GM23338 (cell line): Measurements from ENCODE around the gene HTN3. TPM values are rescaled to one million over a fixed set of nuclear protein-coding genes. Genes with fewer than 3 reads are reported as not detected.

Source experiments
- ATAC-seq: fragments of 200-7000 bp; cut with Tn5 transposase; 3 replicates; pipeline ENCODE4 v1.9.1; 2020
- DNase-seq: peaks from one replicate; pipeline ENCODE4 v3.0.0-alpha.2; 2015; ENCODE audit warnings: low spot score
- H2AFZ ChIP-seq: fragments of 200-600 bp; sonication (generic); 2 replicates; pipeline ENCODE4 v1.8.0; 2016; ENCODE audit warnings: antibody characterized with exemption, mild to moderate bottlenecking, moderate library complexity
- H3F3A ChIP-seq: fragments of 200-600 bp; sonication (generic); replicated peaks from 2 replicates; pipeline ENCODE4 v1.8.0; 2017; ENCODE audit warnings: antibody characterized with exemption, mixed run types, low read depth
- H3K27ac ChIP-seq: fragments of 200-600 bp; sonication (generic); 2 replicates; pipeline ENCODE4 v1.6.1; 2016; ENCODE audit warnings: low read depth
- H3K27me3 ChIP-seq: fragments of 200-600 bp; sonication (generic); 2 replicates; pipeline ENCODE4 v1.8.0; 2016; ENCODE audit warnings: mild to moderate bottlenecking, mixed run types, moderate library complexity; ENCODE audit not compliant: insufficient read depth
- H3K36me3 ChIP-seq: fragments of 200-600 bp; sonication (generic); 2 replicates; pipeline ENCODE4 v1.8.0; 2016; ENCODE audit warnings: mild to moderate bottlenecking; ENCODE audit not compliant: insufficient read depth
- H3K4me1 ChIP-seq: fragments of 200-600 bp; sonication (generic); 2 replicates; pipeline ENCODE4 v1.8.0; 2016; ENCODE audit warnings: mild to moderate bottlenecking, moderate library complexity; ENCODE audit not compliant: insufficient read depth
- H3K4me2 ChIP-seq: fragments of 200-600 bp; sonication (generic); 2 replicates; pipeline ENCODE4 v1.7.1; 2017; ENCODE audit warnings: mixed run types
- H3K4me3 ChIP-seq: fragments of 200-600 bp; sonication (generic); 2 replicates; pipeline ENCODE4 v1.6.1; 2016; ENCODE audit warnings: mixed run types
- H3K79me2 ChIP-seq: fragments of 200-600 bp; sonication (generic); replicated peaks from 2 replicates; pipeline ENCODE4 v1.8.0; 2017; ENCODE audit warnings: mild to moderate bottlenecking; ENCODE audit not compliant: insufficient read depth
- H3K9me2 ChIP-seq: fragments of 200-600 bp; sonication (generic); 2 replicates; pipeline ENCODE4 v1.8.0; 2017; ENCODE audit not compliant: insufficient read depth
- H4K20me1 ChIP-seq: fragments of 200-600 bp; sonication (generic); replicated peaks from 2 replicates; pipeline ENCODE4 v1.8.0; 2017; ENCODE audit warnings: mild to moderate bottlenecking; ENCODE audit not compliant: insufficient read depth
- H3K27ac Mint-ChIP-seq: 2 replicates; pipeline ENCODE4 v1.8.0; 2020; ENCODE audit warnings: inconsistent platforms, mild to moderate bottlenecking, moderate library complexity, mixed read lengths
- H3K27me3 Mint-ChIP-seq: 3 replicates; pipeline ENCODE4 v1.8.0; 2022; ENCODE audit warnings: low read depth, mild to moderate bottlenecking, moderate library complexity, mixed read lengths, inconsistent platforms; ENCODE audit not compliant: insufficient read depth, poor library complexity
- H3K36me3 Mint-ChIP-seq: 3 replicates; pipeline ENCODE4 v1.8.0; 2021; ENCODE audit warnings: low read depth, mild to moderate bottlenecking, inconsistent platforms, moderate library complexity, mixed read lengths
- H3K4me1 Mint-ChIP-seq: 3 replicates; pipeline ENCODE4 v1.8.0; 2020; ENCODE audit warnings: mild to moderate bottlenecking, inconsistent platforms, mixed read lengths
- H3K4me3 Mint-ChIP-seq: 3 replicates; pipeline ENCODE4 v1.8.0; 2021; ENCODE audit warnings: moderate library complexity, mild to moderate bottlenecking, inconsistent platforms, mixed read lengths
- H3K9me3 Mint-ChIP-seq: 3 replicates; pipeline ENCODE4 v1.8.0; 2020; ENCODE audit warnings: moderate library complexity, mild to moderate bottlenecking, inconsistent platforms, mixed read lengths
- CREB1 ChIP-seq: fragments of 250-450 bp; sonication (Bioruptor Pico); IDR thresholded peaks from 2 replicates; pipeline ENCODE4 v1.5.0; 2020; ENCODE audit warnings: low read depth, mild to moderate bottlenecking, moderate library complexity
- ETS1 ChIP-seq: IDR thresholded peaks from 2 replicates; pipeline ENCODE4 v1.6.1; 2016; ENCODE audit warnings: antibody characterized with exemption
- EZH2 ChIP-seq: fragments of 200-600 bp; sonication (generic); IDR thresholded peaks from one replicate; pipeline ENCODE4 v1.8.0; 2017; ENCODE audit warnings: antibody characterized with exemption, mild to moderate bottlenecking, low read depth; ENCODE audit not compliant: unreplicated experiment
- EZH2phosphoT487 ChIP-seq: fragments of 200-600 bp; sonication (generic); IDR thresholded peaks from one replicate; pipeline ENCODE4 v1.8.1; 2018; ENCODE audit warnings: antibody characterized with exemption; ENCODE audit not compliant: unreplicated experiment
- JUNB ChIP-seq: IDR thresholded peaks from one replicate; pipeline ENCODE4 v1.6.1; 2016; ENCODE audit warnings: antibody characterized with exemption; ENCODE audit not compliant: unreplicated experiment
- NANOG ChIP-seq: IDR thresholded peaks from 2 replicates; pipeline ENCODE4 v1.6.1; 2016; ENCODE audit warnings: antibody characterized with exemption, borderline replicate concordance
- POLR2AphosphoS5 ChIP-seq: IDR thresholded peaks from 2 replicates; pipeline ENCODE4 v1.6.1; 2016; ENCODE audit warnings: antibody characterized with exemption, low read depth
- REST ChIP-seq: IDR thresholded peaks from one replicate; pipeline ENCODE4 v1.6.1; 2018; ENCODE audit warnings: antibody characterized with exemption; ENCODE audit not compliant: unreplicated experiment
- ZNF114 ChIP-seq: fragments of 250-450 bp; sonication (Bioruptor Pico); IDR thresholded peaks from 2 replicates; pipeline ENCODE4 v1.5.0; 2020; ENCODE audit warnings: mild to moderate bottlenecking, moderate library complexity
- ZNF331 ChIP-seq: fragments of 250-450 bp; sonication (Bioruptor Pico); IDR thresholded peaks from 2 replicates; pipeline ENCODE4 v1.5.0; 2020; ENCODE audit warnings: low read depth, mild to moderate bottlenecking, moderate library complexity
- ZNF462 ChIP-seq: fragments of 250-450 bp; sonication (Bioruptor Pico); IDR thresholded peaks from 2 replicates; pipeline ENCODE4 v1.5.0; 2020; ENCODE audit warnings: mild to moderate bottlenecking, moderate library complexity
- polyA plus RNA-seq: library from polyadenylated mRNA; unstranded; fragments of >200 nt; fragmentation: Nextera tagmentation; extraction: Ambion mirVana; gene quantifications from 2 replicates; pipeline ENCODE4 v1.2.1, GENCODE V29; 2016
- total RNA-seq: library from RNA; depleted of rRNA; stranded (reverse); fragments of >200 nt; shearing (Covaris generic); gene quantifications from 2 replicates; pipeline ENCODE4 v1.2.3, GENCODE V29; 2014

Gene HTN3
- total and polyA plus RNA-seq, 2 experiments from 2014 or later, result not detected

- Histone ChIP-seq H3K4me3 (no peak overlapping the region), H3F3A (no peaks in the 10 kb centered on the region), H3K9me2 (no peaks in the 10 kb centered on the region), H3K27me3 (no peaks in the 10 kb centered on the region), H3K27ac (no peak overlapping the region), H3K79me2 (no peaks in the 10 kb centered on the region), H3K4me2 (no peak overlapping the region), H4K20me1 (no peaks in the 10 kb centered on the region), H3K4me1 (no peaks in the 10 kb centered on the region), H3K36me3 (no peaks in the 10 kb centered on the region), H2AFZ (no peak overlapping the region)
- no peaks in the 10 kb centered on the region for H3K36me3 Mint-ChIP-seq
- ATAC-seq, result no peak
- no peaks in the 10 kb centered on the region for H3K9me3 Mint-ChIP-seq
- no peak for DNase-seq
- no peaks in the 10 kb centered on the region for H3K27me3 Mint-ChIP-seq
- H3K4me1 Mint-ChIP-seq, result peaks cover 3% of the 10 kb centered on the region; the same call in 2 of the 3 replicates
- H3K27ac Mint-ChIP-seq, result no peak overlapping the region
- TF ChIP-seq JUNB (no peak), ETS1 (no peak), EZH2phosphoT487 (no peak), ZNF114 (CRISPR knock-in tag) (no peak), CREB1 (CRISPR knock-in tag) (no peak), NANOG (no peak), REST (no peak), ZNF331 (CRISPR knock-in tag) (no peak)
- no peak overlapping the region for H3K4me3 Mint-ChIP-seq
Measured at GRCh38 chr4:70000711-70001110, 27.5 kb upstream of the HTN3 start.

- H3K9me2 ChIP-seq, result no peaks in the 10 kb centered on the region
- no peak overlapping the region for H3K4me2 ChIP-seq
- H3K79me2 ChIP-seq, result no peaks in the 10 kb centered on the region
- Mint-ChIP-seq H3K27ac (no peak overlapping the region), H3K4me1 (peaks cover 3% of the 10 kb centered on the region; the same call in 2 of the 3 replicates), H3K36me3 (no peaks in the 10 kb centered on the region), H3K27me3 (no peaks in the 10 kb centered on the region), H3K4me3 (no peak overlapping the region), H3K9me3 (no peaks in the 10 kb centered on the region)
- no peak overlapping the region for H3K27ac ChIP-seq
- H3K36me3 ChIP-seq, result no peaks in the 10 kb centered on the region
- H3K4me1 ChIP-seq, result no peaks in the 10 kb centered on the region
- no peak for DNase-seq
- no peaks in the 10 kb centered on the region for H3F3A ChIP-seq
- H3K27me3 ChIP-seq, result no peaks in the 10 kb centered on the region
- H4K20me1 ChIP-seq, result no peaks in the 10 kb centered on the region
- H2AFZ ChIP-seq, result no peak overlapping the region
- ATAC-seq, result no peak
- no peak overlapping the region for H3K4me3 ChIP-seq
- TF ChIP-seq EZH2phosphoT487, result no peak
- no peak for TF ChIP-seq CREB1 (CRISPR knock-in tag)
- no peak for TF ChIP-seq NANOG
- no peak for TF ChIP-seq EZH2
- TF ChIP-seq POLR2AphosphoS5, result no peak
- TF ChIP-seq ZNF331 (CRISPR knock-in tag), result no peak
- TF ChIP-seq ZNF462 (CRISPR knock-in tag), result no peak
- TF ChIP-seq ZNF114 (CRISPR knock-in tag), result no peak
Measured at GRCh38 chr4:70002507-70002906, 25.8 kb upstream of the HTN3 start.
